Uterus (tissue), 4 donors: Measurements from ENCODE around the gene CPNE4. TPM values are rescaled to one million over a fixed set of nuclear protein-coding genes. Genes with fewer than 3 reads are reported as not detected.

Experiments
- DNase-seq, 2 donors: peaks; one replicate each; pipeline ENCODE4 v3.0.0-alpha.2; 2019 to 2020
- H3K27ac ChIP-seq, 2 donors: fragments of 200-600 bp; sonication (generic); 1 replicate in 1 of 2; 2 replicates in 1 of 2; pipeline ENCODE4 v1.5.1; 2016 to 2018
- H3K27me3 ChIP-seq, 2 donors: fragments of 200-600 bp; sonication (generic); one replicate each; pipeline ENCODE4 v1.5.1; 2018 to 2019; ENCODE audit warnings: control low read depth in 1 of 2
- H3K36me3 ChIP-seq, 2 donors: fragments of 200-600 bp; sonication (generic); one replicate each; pipeline ENCODE4 v1.5.1; 2019; ENCODE audit warnings: control low read depth in 1 of 2
- H3K4me1 ChIP-seq, 2 donors: fragments of 200-600 bp; sonication (generic); one replicate each; pipeline ENCODE4 v1.5.1; 2018 to 2019; ENCODE audit warnings: control low read depth in 1 of 2
- H3K4me3 ChIP-seq, 2 donors: fragments of 200-600 bp; sonication (generic); 1 replicate in 1 of 2; 2 replicates in 1 of 2; pipeline ENCODE4 v1.5.1; 2018 to 2019; ENCODE audit warnings: mild to moderate bottlenecking in 1 of 2
- H3K9me3 ChIP-seq, 2 donors: fragments of 200-600 bp; sonication (generic); one replicate each; pipeline ENCODE4 v1.5.1; 2019; ENCODE audit warnings: control low read depth in 1 of 2
- POLR2A ChIP-seq, 2 donors: fragments of 450-650 bp; IDR thresholded peaks; one replicate each; pipeline ENCODE4 v1.6.1; 2016; ENCODE audit warnings: antibody characterized with exemption in 2 of 2, mild to moderate bottlenecking in 1 of 2, moderate library complexity in 1 of 2
- intact Hi-C: fragments of 100-400 bp; cut with DNase I; formaldehyde crosslinking; loops from one replicate; pipeline ENCODE4 v1.15.1; 2023; ENCODE audit warnings: low total_unique reads
- total RNA-seq, 4 donors: library from RNA; depleted of rRNA in 3 of 4; stranded (reverse); fragments of >200 nt in 3 of 4; gene quantifications; one replicate each; pipeline versions ENCODE4 v1.1.0 to v1.2.4, GENCODE V29; 2014 to 2023
- TF ChIP-seq, protein P1 (sequence below), 4 experiments: fragments of 200-600 bp in 2 of 4; fragments of 450-650 bp in 2 of 4; sonication (generic) in 2 of 4; IDR thresholded peaks; one replicate each; pipeline ENCODE4 v1.5.1; 2016 to 2019; ENCODE audit warnings: antibody characterized with exemption in 4 of 4, mild to moderate bottlenecking in 2 of 4, moderate library complexity in 1 of 4
- donor health status: DM: yes; HTN: yes; CAD: no.

CPNE4 gene
- total RNA-seq, 4 donors from 2014 or later, result 0.35 TPM; not detected in 3

DNA sequence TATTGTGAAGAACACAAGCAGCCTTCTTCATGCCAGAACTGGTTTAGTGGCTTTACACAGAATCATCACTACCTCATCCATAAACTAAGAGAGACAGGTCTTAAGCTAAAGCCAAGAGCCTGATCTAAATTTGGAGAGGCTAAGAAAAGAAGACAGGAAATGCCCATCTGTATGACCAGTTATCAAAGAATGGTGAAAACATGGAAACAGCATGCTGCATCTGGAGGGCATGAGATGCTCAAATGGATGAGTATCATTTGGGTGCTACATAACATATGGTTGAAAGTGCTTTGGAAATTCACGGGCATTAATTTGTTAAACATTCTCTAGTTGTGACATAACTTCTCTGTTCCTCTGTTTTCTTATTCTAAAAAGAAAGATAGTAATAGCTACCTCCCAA is 112.5 kb downstream of the CPNE4 start:
- no peaks in the 10 kb centered on the region for H3K4me1 ChIP-seq
- intact Hi-C loops, result no loop called here
- no peaks in the 10 kb centered on the region for H3K36me3 ChIP-seq
- no peaks in the 10 kb centered on the region for H3K9me3 ChIP-seq
- no peak for DNase-seq
- H3K27me3 ChIP-seq, result no peaks in the 10 kb centered on the region
- H3K4me3 ChIP-seq, result no peak overlapping the region
- H3K27ac ChIP-seq, result no peak overlapping the region
- no peak for TF ChIP-seq POLR2A (IDR thresholded peaks at IDR 0.05)
- TF ChIP-seq, protein P1, sequence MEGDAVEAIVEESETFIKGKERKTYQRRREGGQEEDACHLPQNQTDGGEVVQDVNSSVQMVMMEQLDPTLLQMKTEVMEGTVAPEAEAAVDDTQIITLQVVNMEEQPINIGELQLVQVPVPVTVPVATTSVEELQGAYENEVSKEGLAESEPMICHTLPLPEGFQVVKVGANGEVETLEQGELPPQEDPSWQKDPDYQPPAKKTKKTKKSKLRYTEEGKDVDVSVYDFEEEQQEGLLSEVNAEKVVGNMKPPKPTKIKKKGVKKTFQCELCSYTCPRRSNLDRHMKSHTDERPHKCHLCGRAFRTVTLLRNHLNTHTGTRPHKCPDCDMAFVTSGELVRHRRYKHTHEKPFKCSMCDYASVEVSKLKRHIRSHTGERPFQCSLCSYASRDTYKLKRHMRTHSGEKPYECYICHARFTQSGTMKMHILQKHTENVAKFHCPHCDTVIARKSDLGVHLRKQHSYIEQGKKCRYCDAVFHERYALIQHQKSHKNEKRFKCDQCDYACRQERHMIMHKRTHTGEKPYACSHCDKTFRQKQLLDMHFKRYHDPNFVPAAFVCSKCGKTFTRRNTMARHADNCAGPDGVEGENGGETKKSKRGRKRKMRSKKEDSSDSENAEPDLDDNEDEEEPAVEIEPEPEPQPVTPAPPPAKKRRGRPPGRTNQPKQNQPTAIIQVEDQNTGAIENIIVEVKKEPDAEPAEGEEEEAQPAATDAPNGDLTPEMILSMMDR (IDR thresholded peaks at IDR 0.05), result no peak

DNA sequence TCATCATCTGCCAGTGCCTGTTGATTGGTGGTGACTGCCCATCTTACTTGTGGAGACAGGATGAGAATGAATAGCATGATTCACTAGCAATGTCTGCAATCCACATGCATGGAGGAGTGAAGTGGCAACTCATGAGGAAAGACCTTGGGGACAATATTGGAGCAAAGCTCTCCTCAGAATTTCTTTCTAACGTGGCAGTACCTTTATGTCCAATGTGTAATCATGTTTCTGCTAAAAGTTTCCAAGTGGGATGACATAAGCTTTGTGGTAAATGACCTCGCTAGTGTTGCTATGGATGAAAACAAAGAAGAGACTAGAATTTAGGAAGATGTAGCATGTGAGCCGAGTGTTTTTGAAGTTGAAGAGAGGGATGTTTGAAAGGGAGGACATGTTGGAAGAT is 117.8 kb downstream of the CPNE4 start:
- Histone ChIP-seq H3K27me3 (no peaks in the 10 kb centered on the region), H3K27ac (no peak overlapping the region), H3K4me3 (no peak overlapping the region), H3K36me3 (no peaks in the 10 kb centered on the region), H3K9me3 (no peaks in the 10 kb centered on the region), H3K4me1 (no peaks in the 10 kb centered on the region)
- TF ChIP-seq, protein P1 (IDR thresholded peaks at IDR 0.05), result no peak
- TF ChIP-seq POLR2A (IDR thresholded peaks at IDR 0.05), result no peak
- intact Hi-C loops, result no loop called here
- no peak for DNase-seq

DNA sequence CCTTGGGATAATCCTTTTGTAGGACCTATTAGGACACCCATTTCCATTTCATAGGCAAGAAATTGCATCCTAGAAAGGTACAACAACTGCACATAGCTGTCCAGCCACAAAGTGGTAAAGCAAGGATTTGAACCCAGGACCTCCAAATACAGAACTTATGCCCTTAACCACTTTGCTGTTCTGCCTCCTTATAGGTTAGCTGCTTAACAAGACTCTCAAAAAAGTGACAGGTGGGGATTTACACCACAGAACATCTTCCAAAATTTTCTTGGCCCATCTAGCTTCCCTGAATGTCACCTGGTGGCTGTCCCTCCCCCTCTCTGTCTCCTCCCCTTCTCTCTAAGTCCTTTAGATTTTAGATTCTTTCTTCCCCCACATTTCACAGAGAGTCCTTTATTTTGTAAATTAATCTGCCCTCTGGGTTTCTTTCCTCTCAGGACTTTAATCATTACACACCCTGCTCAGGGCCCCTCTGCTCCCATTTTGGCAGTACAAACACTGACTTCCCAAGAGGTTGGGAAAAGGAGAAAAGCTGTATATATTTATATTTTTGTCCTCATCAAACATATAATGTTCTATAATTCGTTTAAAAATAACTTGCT is 120.6 kb downstream of the CPNE4 start:
- TF ChIP-seq, protein P1 (IDR thresholded peaks at IDR 0.05), result no peak
- no peak for TF ChIP-seq POLR2A (IDR thresholded peaks at IDR 0.05)
- Histone ChIP-seq H3K9me3 (no peaks in the 10 kb centered on the region), H3K27ac (no peak overlapping the region), H3K4me1 (no peaks in the 10 kb centered on the region), H3K4me3 (no peak overlapping the region), H3K27me3 (no peaks in the 10 kb centered on the region), H3K36me3 (no peaks in the 10 kb centered on the region)
- DNase-seq, result no peak
- intact Hi-C loops, result no loop called here

DNA sequence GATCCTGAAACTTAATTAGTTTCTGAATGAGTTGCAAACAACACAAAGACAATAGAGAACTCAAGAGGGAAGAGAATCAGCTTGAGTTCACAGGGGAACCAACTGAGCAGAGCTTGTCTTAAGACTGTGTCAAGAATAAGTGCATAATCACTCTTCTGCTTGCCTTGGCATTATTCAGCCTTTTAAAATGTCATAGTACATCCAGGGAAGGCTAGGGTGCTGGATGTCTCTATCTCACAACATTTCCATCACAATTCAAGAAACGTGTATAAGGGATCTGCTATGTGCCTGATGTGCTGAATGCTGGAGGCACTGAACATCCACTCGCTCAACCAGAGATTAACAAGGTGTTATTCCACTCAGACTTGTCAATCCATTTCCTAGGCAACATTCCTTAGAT is 122.6 kb downstream of the CPNE4 start:
- Histone ChIP-seq H3K27me3 (no peaks in the 10 kb centered on the region), H3K36me3 (no peaks in the 10 kb centered on the region), H3K4me3 (no peak overlapping the region), H3K9me3 (no peaks in the 10 kb centered on the region), H3K27ac (no peak overlapping the region), H3K4me1 (no peaks in the 10 kb centered on the region)
- intact Hi-C loops, result no loop called here
- TF ChIP-seq, protein P1 (IDR thresholded peaks at IDR 0.05), result no peak
- TF ChIP-seq POLR2A (IDR thresholded peaks at IDR 0.05), result no peak
- DNase-seq, result no peak

DNA sequence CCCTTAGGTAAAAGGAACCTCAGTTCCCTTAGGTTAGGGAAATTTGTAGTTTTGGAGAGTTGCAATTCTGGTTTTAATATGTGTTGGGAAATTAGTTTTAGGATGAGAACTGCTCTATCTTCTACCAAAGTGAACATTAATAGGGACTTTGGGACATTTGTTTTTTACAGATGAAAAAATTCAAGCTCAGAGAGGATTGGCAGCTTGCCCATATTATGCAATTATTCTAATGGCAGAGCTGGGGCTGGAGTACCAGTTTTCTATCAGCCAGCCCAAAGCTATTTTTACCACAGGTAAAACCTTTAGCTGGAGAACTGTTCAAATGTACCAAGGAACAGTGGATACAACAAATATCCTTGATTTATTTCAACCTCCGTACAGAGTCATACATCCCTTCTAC is 127.0 kb downstream of the CPNE4 start:
- intact Hi-C loops, result no loop called here
- H3K9me3 ChIP-seq, result no peaks in the 10 kb centered on the region
- H3K27me3 ChIP-seq, result no peaks in the 10 kb centered on the region
- no peaks in the 10 kb centered on the region for H3K36me3 ChIP-seq
- TF ChIP-seq, protein P1 (IDR thresholded peaks at IDR 0.05), result no peak
- no peak for TF ChIP-seq POLR2A (IDR thresholded peaks at IDR 0.05)
- H3K4me1 ChIP-seq, result no peaks in the 10 kb centered on the region
- no peak overlapping the region for H3K4me3 ChIP-seq
- no peak for DNase-seq
- H3K27ac ChIP-seq, result no peak overlapping the region
